SH-SY5Y (cell line): ENCODE results near the gene ERGIC1.

Source experiments
- GATA2 ChIP-seq: IDR thresholded peaks from 2 replicates; pipeline ENCODE4 v1.6.1; 2011; ENCODE audit warnings: mild to moderate bottlenecking, low read depth, low read length
- GATA3 ChIP-seq: IDR thresholded peaks from 2 replicates; pipeline ENCODE4 v1.6.1; 2011; ENCODE audit warnings: low read depth, mild to moderate bottlenecking, low read length, moderate library complexity

GRCh38 chr5:172892713-172893112 is 58.7 kb downstream of the ERGIC1 start:
- TF ChIP-seq GATA3 (no peak), GATA2 (no peak)
